GM10847 (cell line): ENCODE measurements around the gene ZNF3.

Experiments
- POLR2A ChIP-seq: IDR thresholded peaks from 2 replicates; pipeline ENCODE4 v1.6.1; 2011; ENCODE audit not compliant: insufficient read length; ENCODE audit errors: extremely low read depth

Gene ZNF3

DNA sequence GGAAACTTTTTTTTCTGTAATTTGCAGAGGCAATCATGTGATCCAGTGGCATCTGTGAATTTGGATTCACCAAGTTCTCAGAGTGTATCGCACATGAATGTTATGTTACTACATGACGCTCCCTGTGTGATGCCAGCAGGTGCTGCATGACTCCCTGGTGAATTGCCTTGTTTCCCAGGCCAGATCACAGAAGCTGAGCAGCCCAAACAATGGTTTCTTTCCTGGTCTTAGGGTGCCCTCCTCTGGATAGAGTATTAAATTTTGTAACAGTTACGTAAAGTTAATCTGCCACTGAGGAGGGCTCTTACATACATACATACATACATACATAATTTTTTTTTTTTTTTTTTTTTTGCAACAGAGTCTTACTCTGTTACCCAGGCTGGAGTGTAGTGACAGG, 28.3 kb downstream of the ZNF3 start:
- no peak for TF ChIP-seq POLR2A

- no peak for TF ChIP-seq POLR2A
Measured at GRCh38 chr7:100051611-100052010, 29.9 kb downstream of the ZNF3 start.

GRCh38 chr7:100049441-100050291, 31.9 kb downstream of the ZNF3 start, which contains the start of gene ZSCAN21:
Gene ZSCAN21 (plus strand): TSS chr7:100049774. CDS start chr7:100057007, 7,233 bp downstream.
- peak; percentile 89 for TF ChIP-seq POLR2A

DNA sequence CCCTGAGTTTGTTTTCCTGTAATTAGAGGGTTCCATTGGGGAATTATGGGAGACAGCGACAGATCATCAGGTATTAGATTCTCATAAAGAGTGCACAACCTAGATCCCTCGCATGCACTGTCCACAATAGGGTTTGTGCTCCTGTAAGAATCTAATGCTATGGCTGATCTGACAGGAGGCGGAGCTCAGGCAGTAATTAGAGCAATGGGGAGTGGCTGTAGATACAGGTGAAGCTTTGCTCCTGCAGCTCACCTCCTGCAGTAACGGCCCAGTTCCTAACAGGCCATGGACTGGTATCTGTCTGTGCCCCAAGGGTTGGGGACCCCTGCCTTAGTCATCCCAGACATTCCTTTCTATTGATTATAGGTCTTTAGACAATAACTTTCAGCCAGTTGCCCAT, 32.8 kb downstream of the ZNF3 start:
- no peak for TF ChIP-seq POLR2A

- no peak for TF ChIP-seq POLR2A
Measured at GRCh38 chr7:100044718-100045117, 36.8 kb downstream of the ZNF3 start.

DNA sequence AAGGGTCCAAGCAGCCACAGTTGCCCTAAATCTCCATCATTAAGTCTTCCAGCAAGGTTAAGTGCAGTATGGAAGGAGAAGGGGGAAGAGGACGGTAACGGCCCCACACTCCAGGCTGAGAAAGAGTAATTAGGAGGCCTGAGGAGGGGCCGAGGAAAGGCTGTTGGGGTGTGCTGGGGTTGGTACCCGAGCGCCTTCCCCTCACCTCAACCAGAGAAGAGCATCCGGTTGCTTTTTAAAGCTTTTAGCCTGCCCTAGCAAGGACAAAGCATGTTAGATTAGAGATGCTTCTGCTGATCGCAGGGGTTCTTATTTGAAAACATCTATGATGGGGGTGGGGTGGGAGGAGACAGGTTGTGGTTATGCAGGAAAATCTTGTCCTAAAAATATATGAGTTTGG, 40.9 kb downstream of the ZNF3 start:
- no peak for TF ChIP-seq POLR2A

GRCh38 chr7:100038326-100038725, 43.2 kb downstream of the ZNF3 start:
- no peak for TF ChIP-seq POLR2A

GRCh38 chr7:100035876-100036275, 45.6 kb downstream of the ZNF3 start:
- TF ChIP-seq POLR2A, result no peak

DNA sequence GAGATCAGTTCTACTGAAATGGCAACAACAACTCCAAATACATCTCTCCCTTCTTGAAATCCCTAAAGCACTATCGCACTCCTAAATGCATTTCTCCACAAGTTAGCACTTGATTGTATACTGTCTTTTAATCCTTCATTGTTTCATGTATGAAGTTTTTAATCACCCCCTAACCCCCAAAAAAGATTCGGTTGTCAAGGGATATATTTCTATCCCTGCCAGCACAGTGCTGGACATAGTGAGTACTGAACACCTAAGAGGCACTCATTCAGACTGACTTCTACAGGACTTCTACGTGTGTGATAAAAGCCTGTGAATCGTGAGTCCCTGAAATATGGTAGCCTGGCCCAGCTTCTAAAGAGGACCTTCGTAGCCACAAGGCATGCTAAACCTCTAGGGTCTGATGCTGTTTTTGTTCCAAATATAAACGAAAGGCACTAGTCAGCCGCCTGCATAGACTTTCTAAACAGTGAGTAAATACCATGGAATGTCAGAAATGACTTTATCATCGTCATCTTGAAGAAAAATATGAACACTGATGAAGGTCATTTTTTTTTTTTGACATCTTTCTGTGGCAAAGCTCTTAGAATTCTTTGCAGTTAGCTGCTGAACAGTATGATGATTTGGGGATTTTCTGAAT, 46.5 kb downstream of the ZNF3 start:
- TF ChIP-seq POLR2A, result no peak

DNA sequence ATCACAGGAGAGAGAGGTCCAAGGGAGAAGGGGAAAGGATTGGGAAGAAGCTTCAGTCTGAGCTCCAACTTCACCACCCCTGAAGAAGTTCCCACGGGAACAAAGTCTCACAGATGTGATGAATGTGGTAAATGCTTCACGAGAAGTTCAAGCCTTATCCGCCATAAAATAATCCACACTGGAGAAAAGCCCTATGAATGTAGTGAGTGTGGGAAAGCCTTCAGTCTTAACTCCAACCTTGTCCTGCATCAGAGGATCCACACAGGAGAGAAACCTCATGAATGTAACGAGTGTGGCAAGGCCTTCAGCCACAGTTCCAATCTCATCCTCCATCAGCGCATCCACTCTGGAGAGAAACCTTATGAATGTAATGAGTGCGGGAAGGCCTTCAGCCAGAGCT, 48.0 kb downstream of the ZNF3 start:
- TF ChIP-seq POLR2A, result no peak

DNA sequence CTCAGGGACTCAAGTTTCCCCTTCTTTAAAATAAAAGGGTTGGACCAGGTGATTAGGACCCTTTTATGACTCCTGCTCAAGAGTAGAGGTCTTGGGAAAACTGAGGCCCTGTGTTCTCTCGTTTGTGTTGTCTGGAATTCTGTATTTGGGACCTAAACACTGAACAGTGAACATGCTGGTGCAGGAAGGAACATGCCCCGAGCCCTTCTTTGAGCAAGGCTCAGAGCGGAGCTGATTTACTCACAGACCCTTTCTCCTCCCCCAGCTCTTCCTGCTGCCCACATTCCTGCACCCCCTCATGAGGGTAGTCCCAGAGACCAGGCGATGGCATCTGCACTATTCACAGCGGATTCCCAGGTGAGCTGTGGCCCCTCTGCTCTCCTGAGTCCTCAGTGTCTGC, 51.9 kb downstream of the ZNF3 start:
- no peak for TF ChIP-seq POLR2A

GRCh38 chr7:100027197-100027596, 54.3 kb downstream of the ZNF3 start:
- no peak for TF ChIP-seq POLR2A

DNA sequence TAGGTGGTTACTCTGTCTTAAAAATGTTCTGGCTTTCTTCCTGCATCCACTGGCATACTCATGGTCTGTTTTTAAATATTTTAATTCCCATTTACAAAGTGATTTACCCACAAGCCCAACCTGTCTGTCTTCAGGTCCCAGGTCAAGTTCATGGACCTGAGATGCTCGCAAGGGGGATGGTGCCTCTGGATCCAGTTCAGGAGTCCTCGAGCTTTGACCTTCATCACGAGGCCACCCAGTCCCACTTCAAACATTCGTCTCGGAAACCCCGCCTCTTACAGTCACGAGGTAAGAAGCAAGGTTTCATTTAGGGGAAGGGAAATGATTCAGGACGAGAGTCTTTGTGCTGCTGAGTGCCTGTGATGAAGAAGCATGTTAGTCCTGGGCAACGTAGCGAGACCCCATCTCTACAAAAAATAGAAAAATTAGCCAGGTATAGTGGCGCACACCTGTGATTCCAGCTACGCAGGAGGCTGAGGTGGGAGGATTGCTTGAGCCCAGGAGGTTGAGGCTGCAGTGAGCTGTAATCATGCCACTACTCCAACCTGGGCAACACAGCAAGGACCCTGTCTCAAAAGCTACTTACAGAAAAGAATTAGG, 57.4 kb downstream of the ZNF3 start:
- TF ChIP-seq POLR2A, result no peak

DNA sequence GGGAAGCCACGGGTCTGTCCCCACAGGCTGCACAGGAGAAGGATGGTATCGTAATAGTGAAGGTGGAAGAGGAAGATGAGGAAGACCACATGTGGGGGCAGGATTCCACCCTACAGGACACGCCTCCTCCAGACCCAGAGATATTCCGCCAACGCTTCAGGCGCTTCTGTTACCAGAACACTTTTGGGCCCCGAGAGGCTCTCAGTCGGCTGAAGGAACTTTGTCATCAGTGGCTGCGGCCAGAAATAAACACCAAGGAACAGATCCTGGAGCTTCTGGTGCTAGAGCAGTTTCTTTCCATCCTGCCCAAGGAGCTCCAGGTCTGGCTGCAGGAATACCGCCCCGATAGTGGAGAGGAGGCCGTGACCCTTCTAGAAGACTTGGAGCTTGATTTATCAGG, 58.0 kb downstream of the ZNF3 start:
- no peak for TF ChIP-seq POLR2A

DNA sequence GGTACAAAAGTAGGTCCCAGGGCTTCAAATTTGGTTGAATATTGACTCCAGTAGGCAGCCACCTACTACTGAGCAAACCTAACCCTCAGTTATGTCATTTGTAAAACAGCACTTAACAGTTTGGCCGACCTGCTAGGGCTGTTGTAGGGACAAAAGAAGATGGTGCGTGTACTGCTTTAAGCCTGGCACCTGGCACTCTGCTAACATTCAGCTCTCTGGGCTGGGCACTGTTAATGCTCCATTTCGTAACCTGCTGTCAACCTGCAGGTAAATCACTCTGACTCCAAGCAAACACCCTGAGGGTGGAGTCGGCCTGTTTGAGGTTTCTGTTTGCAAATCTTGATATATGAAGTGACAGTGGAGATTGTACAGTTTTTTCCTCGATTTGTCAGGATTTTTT, 58.9 kb downstream of the ZNF3 start:
- TF ChIP-seq POLR2A, result no peak

GRCh38 chr7:100021297-100021696, 60.2 kb downstream of the ZNF3 start:
- no peak for TF ChIP-seq POLR2A
